ENCODE measurements around the gene STAT6.

- TF ChIP-seq CTCF (IDR thresholded peaks at IDR 0.05; ENCODE audit: low read depth, low read length, poor library complexity, severe bottlenecking) (no peak), EZH2phosphoT487 (IDR thresholded peaks at IDR 0.05; ENCODE audit: borderline replicate concordance, low read length) (no peak)
Observed at GRCh38 chr12:57146961-57147944, 36.1 kb upstream of the STAT6 start, which contains the start of gene LRP1-AS.

Measured in DOHH2 (cell line).